Measurements from ENCODE around the gene ZNF195.
A peak's percentile ranks its signal among the peaks of the same experiment; 100 is the strongest.

ZNF195 gene

GRCh38 chr11:3353066-3353465 lies 25.9 kb downstream of the ZNF195 start:
- H3K4me3 ChIP-seq (ENCODE audit: low read depth, low read length), result no peak overlapping the region
- no peak for TF ChIP-seq CTCF (IDR thresholded peaks at IDR 0.05; ENCODE audit: insufficient read depth, low read depth, low read length, missing control alignments)
- DNase-seq (ENCODE audit: low read depth), result no peak

DNA sequence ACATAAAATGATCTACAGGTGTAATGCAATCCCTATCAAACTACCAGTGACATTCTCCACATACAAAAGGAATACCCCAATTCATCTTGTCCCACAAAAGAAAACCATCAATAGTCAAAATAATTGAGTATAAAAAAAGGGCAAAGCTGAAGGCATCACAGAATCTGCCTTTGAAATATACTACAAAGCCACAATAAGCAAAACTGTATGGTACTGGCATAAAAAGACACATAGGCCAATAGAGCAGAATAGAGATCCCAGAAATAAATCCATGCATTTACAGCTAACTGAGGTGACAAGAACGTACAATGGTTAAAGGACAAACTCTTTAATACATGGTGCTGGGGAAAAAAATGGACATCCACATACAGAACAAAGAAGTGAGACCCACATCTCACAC lies 31.8 kb downstream of the ZNF195 start:
- no peak for TF ChIP-seq CTCF (IDR thresholded peaks at IDR 0.05; ENCODE audit: insufficient read depth, low read depth, low read length, missing control alignments)
- no peak overlapping the region for H3K4me3 ChIP-seq (ENCODE audit: low read depth, low read length)

DNA sequence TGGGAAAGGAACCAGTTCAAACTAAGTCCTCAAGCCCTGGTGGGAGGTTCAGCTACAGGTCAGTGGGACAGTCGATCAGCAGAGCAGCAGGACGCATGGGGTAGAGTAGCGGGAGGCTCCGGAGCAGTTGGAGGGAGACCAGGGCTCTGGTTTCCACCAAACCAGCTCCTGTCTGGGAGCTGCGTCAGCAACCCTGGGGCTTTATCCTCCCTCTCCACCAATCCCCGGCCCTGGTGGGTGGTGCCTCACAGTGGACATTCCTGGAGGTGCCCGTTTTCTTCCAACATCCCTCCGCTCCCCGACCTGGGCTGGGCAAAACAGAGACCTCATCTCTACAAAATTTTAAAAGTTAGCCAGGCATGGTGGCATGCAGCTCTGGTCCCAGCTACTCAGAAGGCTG lies 32.4 kb downstream of the ZNF195 start:
- no peak for DNase-seq (ENCODE audit: low read depth)
- no peak for TF ChIP-seq CTCF (IDR thresholded peaks at IDR 0.05; ENCODE audit: insufficient read depth, low read depth, low read length, missing control alignments)
- H3K4me3 ChIP-seq (ENCODE audit: low read depth, low read length), result no peak overlapping the region

More for the DNA sequence above, 31.8 kb downstream of the ZNF195 start:
- DNase-seq (ENCODE audit: low read depth), result no peak

- no peak overlapping the region for H3K4me3 ChIP-seq (ENCODE audit: low read depth, low read length)
- TF ChIP-seq CTCF (IDR thresholded peaks at IDR 0.05; ENCODE audit: insufficient read depth, low read depth, low read length, missing control alignments), result no peak
- DNase-seq (ENCODE audit: low read depth), result no peak
Observed at GRCh38 chr11:3345736-3346135, 33.2 kb downstream of the ZNF195 start.

DNA sequence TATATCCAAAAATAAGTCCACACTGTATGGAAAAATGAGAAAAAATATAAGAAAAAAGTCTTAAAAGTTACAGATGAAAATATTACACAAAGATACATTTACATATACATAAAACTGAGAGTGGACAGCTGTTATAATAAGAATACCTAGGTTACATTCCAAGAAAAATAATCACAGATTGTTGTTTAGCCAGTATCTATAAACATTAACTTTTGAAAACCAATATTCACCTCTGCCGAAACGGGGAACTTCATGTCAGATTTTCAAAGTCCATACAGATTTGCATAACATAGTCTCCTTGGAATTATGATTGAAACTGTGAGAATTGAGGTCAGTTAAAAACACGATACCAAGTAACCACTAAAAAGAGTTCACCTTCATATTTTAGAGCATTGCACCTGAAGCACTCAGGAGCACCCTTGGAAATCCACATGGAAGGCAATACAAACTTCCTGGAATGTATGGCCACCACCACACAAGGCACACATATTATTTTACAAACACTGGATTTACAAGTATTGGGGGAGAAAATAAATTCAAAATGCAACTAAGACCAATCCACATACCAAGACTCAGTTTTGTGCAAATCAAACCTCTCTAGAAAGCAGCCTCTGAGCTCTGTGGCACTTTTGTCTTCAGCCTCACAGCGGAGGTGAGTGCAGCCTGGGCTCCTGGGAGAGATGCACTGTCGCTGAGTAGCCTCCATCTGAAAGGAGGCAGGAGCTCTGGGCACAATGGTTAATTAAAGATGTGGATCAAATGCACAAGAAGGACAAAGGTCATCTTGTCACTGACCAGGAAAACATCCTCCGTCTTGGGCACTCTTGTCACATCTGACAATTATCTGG lies 34.4 kb downstream of the ZNF195 start:
- no peak for TF ChIP-seq CTCF (IDR thresholded peaks at IDR 0.05; ENCODE audit: insufficient read depth, low read depth, low read length, missing control alignments)
- H3K4me3 ChIP-seq (ENCODE audit: low read depth, low read length), result no peak overlapping the region
- DNase-seq (ENCODE audit: low read depth), result no peak

DNA sequence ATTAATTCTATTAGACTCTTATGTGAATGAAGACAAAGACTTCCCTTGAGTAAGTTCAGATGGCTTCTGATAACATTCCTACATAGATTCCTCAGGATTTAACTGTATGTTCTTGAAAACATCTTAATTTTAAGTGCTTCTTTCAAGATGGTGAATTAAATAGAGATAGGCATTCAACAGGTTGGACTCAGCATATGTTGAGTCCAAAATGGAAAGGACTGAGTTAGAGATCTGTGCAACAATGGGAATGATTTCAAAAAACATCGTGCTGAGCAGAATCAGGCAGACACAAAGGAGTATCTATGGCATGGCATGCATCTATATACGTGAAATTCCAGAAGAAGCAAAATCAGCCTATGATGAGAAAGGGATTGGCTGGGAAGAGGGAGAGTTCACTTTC lies 36.2 kb downstream of the ZNF195 start:
- no peak for TF ChIP-seq CTCF (IDR thresholded peaks at IDR 0.05; ENCODE audit: insufficient read depth, low read depth, low read length, missing control alignments)
- H3K4me3 ChIP-seq (ENCODE audit: low read depth, low read length), result no peak overlapping the region
- no peak for DNase-seq (ENCODE audit: low read depth)

DNA sequence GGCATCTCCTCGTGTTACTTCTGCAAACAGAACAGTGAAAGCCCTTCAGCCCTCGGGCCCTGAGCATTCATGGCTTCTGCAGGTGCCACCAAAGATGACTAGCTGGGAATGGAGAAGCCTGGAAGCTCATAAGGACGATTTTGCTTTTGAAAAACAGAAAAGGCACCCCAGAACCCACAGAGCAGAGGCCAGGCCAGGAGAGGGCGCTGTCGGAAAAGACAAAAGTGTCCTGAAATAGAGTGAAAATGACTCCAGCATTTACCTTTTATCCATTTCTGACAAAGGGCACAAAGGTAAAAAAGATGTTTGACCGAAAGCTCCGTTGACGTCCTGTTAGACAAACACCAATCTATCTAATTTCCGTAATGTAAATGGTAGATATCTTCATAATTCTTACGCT lies 37.6 kb downstream of the ZNF195 start:
- TF ChIP-seq CTCF (IDR thresholded peaks at IDR 0.05; ENCODE audit: insufficient read depth, low read depth, low read length, missing control alignments), result peak; percentile 67
- DNase-seq (ENCODE audit: low read depth), result peak; percentile 47
- H3K4me3 ChIP-seq (ENCODE audit: low read depth, low read length), result no peak overlapping the region

Measured in GM12865 (cell line).